PC-3 (cell line): ENCODE measurements around the gene DCD. TPM values are rescaled to one million over a fixed set of nuclear protein-coding genes. Genes with fewer than 3 reads are reported as not detected.

Experiments used
- ATAC-seq: fragments of 200-7000 bp; cut with Tn5 transposase; 2 replicates; pipeline ENCODE4 v1.9.1; 2020; ENCODE audit warnings: mild to moderate bottlenecking, moderate library complexity
- BruUV-seq: library from RNA; stranded (reverse); fragments of 400-500 nt; replicated peaks from 2 replicates; lab custom pipeline; 2021; lab: Mats Ljungman, UMichigan
- CTCF ChIA-PET: fragments of 300-600 bp; sonication (Branson Sonifier 250); formaldehyde crosslinking; loops from one replicate; lab custom pipeline; 2022; ENCODE audit warnings: antibody characterized with exemption; lab: Charles Lee
- POLR2A ChIA-PET: fragments of 300-600 bp; sonication (Branson Sonifier 250); formaldehyde crosslinking; loops from one replicate; lab custom pipeline; 2022; ENCODE audit warnings: antibody characterized with exemption; ENCODE audit not compliant: unreplicated experiment; lab: Charles Lee
- DNase-seq: peaks from one replicate; pipeline ENCODE4 v3.0.0-alpha.2; 2015
- H2AFZ ChIP-seq: fragments of 300-600 bp; sonication (generic); 2 replicates; pipeline ENCODE4 v1.6.0; 2016; ENCODE audit warnings: antibody characterized with exemption, low read length
- H3F3A ChIP-seq: fragments of 300-600 bp; sonication (generic); one replicate; pipeline ENCODE4 v1.6.0; 2017; ENCODE audit warnings: antibody characterized with exemption, low read length, control low read depth, mild to moderate bottlenecking; ENCODE audit not compliant: unreplicated experiment
- H3K27ac ChIP-seq: fragments of 300-600 bp; sonication (generic); 2 replicates; pipeline ENCODE4 v1.5.1; 2016; ENCODE audit warnings: mild to moderate bottlenecking, low read length
- H3K27me3 ChIP-seq: fragments of 300-600 bp; sonication (generic); 2 replicates; pipeline ENCODE4 v1.6.1; 2016; ENCODE audit warnings: low read length, mixed read lengths
- H3K36me3 ChIP-seq: fragments of 300-600 bp; sonication (generic); 2 replicates; pipeline ENCODE4 v1.6.1; 2016; ENCODE audit warnings: low read depth, mixed run types, low read length, mixed read lengths
- H3K4me1 ChIP-seq: fragments of 300-600 bp; sonication (generic); 2 replicates; pipeline ENCODE4 v1.5.1; 2016; ENCODE audit warnings: low read length; ENCODE audit not compliant: insufficient read depth
- H3K4me2 ChIP-seq: fragments of 300-600 bp; sonication (generic); 2 replicates; pipeline ENCODE4 v1.6.0; 2016; ENCODE audit warnings: low read length
- H3K4me3 ChIP-seq: fragments of 300-600 bp; sonication (generic); 2 replicates; pipeline ENCODE4 v1.5.1; 2016; ENCODE audit warnings: mild to moderate bottlenecking, low read length, mixed read lengths
- H3K79me2 ChIP-seq: fragments of 300-600 bp; sonication (generic); 2 replicates; pipeline ENCODE4 v1.6.1; 2017; ENCODE audit warnings: low read length, mixed read lengths
- H3K9ac ChIP-seq: fragments of 300-600 bp; sonication (generic); 2 replicates; pipeline ENCODE4 v1.6.0; 2016; ENCODE audit warnings: mild to moderate bottlenecking, low read length
- H3K9me2 ChIP-seq: fragments of 300-600 bp; sonication (generic); replicated peaks from 2 replicates; pipeline ENCODE4 v1.6.1; 2016; ENCODE audit warnings: mixed run types, low read length, mixed read lengths
- H3K9me3 ChIP-seq: fragments of 300-600 bp; sonication (generic); 2 replicates; pipeline ENCODE4 v1.6.1; 2016; ENCODE audit warnings: low read length, mixed read lengths
- H4K20me1 ChIP-seq: fragments of 300-600 bp; sonication (generic); 2 replicates; pipeline ENCODE4 v1.6.1; 2016; ENCODE audit warnings: low read length, mixed read lengths
- EZH2 ChIP-seq: fragments of 300-600 bp; sonication (generic); IDR thresholded peaks from one replicate; pipeline ENCODE4 v1.6.1; 2017; ENCODE audit warnings: antibody characterized with exemption, mild to moderate bottlenecking, low read length; ENCODE audit not compliant: unreplicated experiment
- EZH2phosphoT487 ChIP-seq: fragments of 300-600 bp; sonication (generic); IDR thresholded peaks from 2 replicates; pipeline ENCODE4 v1.6.1; 2018; ENCODE audit warnings: mild to moderate bottlenecking, antibody characterized with exemption, low read length, borderline replicate concordance
- intact Hi-C: fragments of 100-400 bp; cut with micrococcal nuclease; formaldehyde crosslinking; loops from 2 replicates; pipeline ENCODE4 v1.9.0; 2023
- total RNA-seq: library from RNA; depleted of rRNA; stranded (reverse); fragments of >200 nt; gene quantifications from 2 replicates; pipeline ENCODE4 v1.2.3, GENCODE V29; 2014
- TF ChIP-seq, protein P1 (sequence below): fragments of 300-600 bp; sonication (generic); conservative IDR thresholded peaks from 2 replicates; pipeline ENCODE4 v1.5.1; 2017; ENCODE audit warnings: antibody characterized with exemption, low read depth, mild to moderate bottlenecking, low read length

DCD gene
- total RNA-seq, 1 experiment from 2014 or later: not detected

- no peak for TF ChIP-seq EZH2phosphoT487
- TF ChIP-seq, protein P1, sequence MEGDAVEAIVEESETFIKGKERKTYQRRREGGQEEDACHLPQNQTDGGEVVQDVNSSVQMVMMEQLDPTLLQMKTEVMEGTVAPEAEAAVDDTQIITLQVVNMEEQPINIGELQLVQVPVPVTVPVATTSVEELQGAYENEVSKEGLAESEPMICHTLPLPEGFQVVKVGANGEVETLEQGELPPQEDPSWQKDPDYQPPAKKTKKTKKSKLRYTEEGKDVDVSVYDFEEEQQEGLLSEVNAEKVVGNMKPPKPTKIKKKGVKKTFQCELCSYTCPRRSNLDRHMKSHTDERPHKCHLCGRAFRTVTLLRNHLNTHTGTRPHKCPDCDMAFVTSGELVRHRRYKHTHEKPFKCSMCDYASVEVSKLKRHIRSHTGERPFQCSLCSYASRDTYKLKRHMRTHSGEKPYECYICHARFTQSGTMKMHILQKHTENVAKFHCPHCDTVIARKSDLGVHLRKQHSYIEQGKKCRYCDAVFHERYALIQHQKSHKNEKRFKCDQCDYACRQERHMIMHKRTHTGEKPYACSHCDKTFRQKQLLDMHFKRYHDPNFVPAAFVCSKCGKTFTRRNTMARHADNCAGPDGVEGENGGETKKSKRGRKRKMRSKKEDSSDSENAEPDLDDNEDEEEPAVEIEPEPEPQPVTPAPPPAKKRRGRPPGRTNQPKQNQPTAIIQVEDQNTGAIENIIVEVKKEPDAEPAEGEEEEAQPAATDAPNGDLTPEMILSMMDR: peak; percentile 46; the same call in 1 of the 2 replicates
- TF ChIP-seq EZH2: no peak
- Histone ChIP-seq H3F3A (no peaks in the 10 kb centered on the region), H3K4me2 (no peak overlapping the region), H3K36me3 (no peaks in the 10 kb centered on the region), H4K20me1 (no peaks in the 10 kb centered on the region), H3K9me2 (no peaks in the 10 kb centered on the region), H3K27ac (no peak overlapping the region), H3K9me3 (no peaks in the 10 kb centered on the region), H3K9ac (no peak overlapping the region), H2AFZ (no peak overlapping the region), H3K4me3 (no peak overlapping the region), H3K79me2 (no peaks in the 10 kb centered on the region), H3K4me1 (no peaks in the 10 kb centered on the region), H3K27me3 (peaks cover 57% of the 10 kb centered on the region)
- ChIA-PET CTCF (interaction anchor here (1.0 kb wide), 1 partner anchor 12 kb away, joined by 5 read pairs; no protein-coding TSS in a partner anchor), POLR2A (no interaction called here)
- intact Hi-C loops: no loop called here
- DNase-seq (peak; percentile 21), ATAC-seq (peak; percentile 57; the same call in 1 of the 2 replicates)
- no TSS peak for BruUV-seq
Observed at GRCh38 chr12:54689984-54690383, 41.8 kb upstream of the DCD start.

DNA sequence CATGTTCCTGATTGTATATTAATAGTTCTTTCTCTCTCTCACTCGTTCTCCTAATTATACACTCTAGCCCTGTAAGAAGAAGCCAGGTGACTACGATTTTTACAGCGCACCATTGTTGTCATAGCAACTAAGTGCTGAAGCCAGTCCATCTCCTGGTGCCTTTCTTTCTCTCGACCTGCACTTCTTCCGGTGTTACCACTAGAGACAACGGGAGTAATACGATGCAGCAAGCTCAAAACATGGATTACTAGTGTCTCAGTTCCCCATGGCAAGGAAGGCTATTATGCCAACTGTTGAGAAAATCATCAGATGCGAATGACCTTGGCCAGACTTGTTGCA is 40.8 kb upstream of the DCD start:
- no peak for ATAC-seq
- no peaks in the 10 kb centered on the region for H3K9me2 ChIP-seq
- H3K4me1 ChIP-seq: no peaks in the 10 kb centered on the region
- H3K4me3 ChIP-seq: no peak overlapping the region
- TF ChIP-seq EZH2 (no peak), EZH2phosphoT487 (no peak)
- TF ChIP-seq, protein P1: no peak
- no peaks in the 10 kb centered on the region for H3K9me3 ChIP-seq
- no peak for DNase-seq
- POLR2A ChIA-PET: no interaction called here
- no peaks in the 10 kb centered on the region for H3K79me2 ChIP-seq
- CTCF ChIA-PET: no interaction called here
- H2AFZ ChIP-seq: no peak overlapping the region
- H4K20me1 ChIP-seq: no peaks in the 10 kb centered on the region
- H3K4me2 ChIP-seq: no peak overlapping the region
- H3K27me3 ChIP-seq: peaks cover 63% of the 10 kb centered on the region
- intact Hi-C loops: no loop called here
- no peaks in the 10 kb centered on the region for H3F3A ChIP-seq
- no peak overlapping the region for H3K27ac ChIP-seq
- no peak overlapping the region for H3K9ac ChIP-seq
- H3K36me3 ChIP-seq: no peaks in the 10 kb centered on the region
- no TSS peak for BruUV-seq

- intact Hi-C loops: no loop called here
- BruUV-seq: no TSS peak
Observed at GRCh38 chr12:54688309-54689033, 40.3 kb upstream of the DCD start.

More at GRCh38 chr12:54688309-54689033, 40.3 kb upstream of the DCD start:
- Histone ChIP-seq H2AFZ (no peak overlapping the region), H4K20me1 (no peaks in the 10 kb centered on the region), H3K79me2 (no peaks in the 10 kb centered on the region), H3K9ac (no peak overlapping the region), H3K4me1 (no peaks in the 10 kb centered on the region), H3K27ac (no peak overlapping the region), H3K4me3 (no peak overlapping the region), H3K9me2 (no peaks in the 10 kb centered on the region), H3K27me3 (peaks cover 64% of the 10 kb centered on the region), H3K9me3 (no peaks in the 10 kb centered on the region), H3F3A (no peaks in the 10 kb centered on the region), H3K36me3 (no peaks in the 10 kb centered on the region), H3K4me2 (no peak overlapping the region)
- CTCF ChIA-PET: no interaction called here
- DNase-seq (no peak), ATAC-seq (no peak)
- TF ChIP-seq EZH2phosphoT487 (no peak), EZH2 (no peak)
- TF ChIP-seq, protein P1: no peak
- POLR2A ChIA-PET: no interaction called here
